Measurements from ENCODE around the gene GLIS1. TPM values are rescaled to one million over a fixed set of nuclear protein-coding genes. Genes with fewer than 3 reads are reported as not detected.
A peak's percentile ranks its signal among the peaks of the same experiment; 100 is the strongest.

The GLIS1 gene
- total and polyA plus RNA-seq, 2 of the 8 experiments (the other 6 are each of a cell fraction or from before 2014, with no cell fraction given): 0.15 to 0.22 TPM

DNA sequence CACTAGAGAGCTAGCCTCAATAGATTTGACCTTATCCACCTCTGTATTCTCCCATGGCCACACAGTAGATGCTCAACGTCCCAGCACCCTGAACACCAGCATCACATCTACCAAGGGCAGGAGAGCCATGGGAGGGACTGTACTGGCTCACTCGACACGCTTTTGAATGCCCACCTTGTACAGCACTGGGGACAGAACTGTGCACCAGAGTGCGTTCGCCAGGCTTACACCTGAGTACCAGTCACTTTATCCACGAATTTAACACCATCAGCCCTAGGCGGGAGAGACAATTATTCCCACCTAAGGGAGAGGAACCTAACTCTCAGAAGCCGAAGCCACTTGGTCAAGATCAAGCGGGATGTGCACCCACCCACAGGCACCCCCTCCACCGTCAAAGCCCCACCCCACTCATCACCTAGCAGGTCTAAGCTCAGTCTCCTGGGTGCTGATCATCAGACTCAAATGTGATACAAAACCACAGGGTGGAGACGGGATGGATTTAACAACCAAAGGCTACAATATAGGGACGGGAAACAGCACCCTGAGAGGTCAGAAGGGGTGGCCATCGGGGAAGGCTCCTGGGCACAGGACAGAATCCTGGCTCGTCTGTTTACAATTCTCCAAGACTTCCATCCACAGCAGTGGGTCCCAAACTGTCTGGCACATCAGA, 110.5 kb downstream of the GLIS1 start:
- FAIRE-seq: no peak
- H2BK15ac ChIP-seq (ENCODE audit: low read length): 0 out of 2 replicates have a peak overlapping the region, but pooled peaks have one; percentile 88

More for the DNA sequence above, 110.5 kb downstream of the GLIS1 start:
- H3K27me3 ChIP-seq (replicated peaks in 1 of 4; ENCODE audit: control insufficient read depth in 3 of 4, extremely low read depth in 1 of 4, insufficient read depth in 3 of 4, low read length in 3 of 4): no peaks in the 10 kb centered on the region
- H2BK12ac ChIP-seq (ENCODE audit: low read depth, low read length): no peak overlapping the region
- CTCF ChIA-PET (ENCODE audit: partially characterized antibody): interaction anchor here (0.7 to 3.3 kb wide), 5 partner anchors 11 to 54 kb away, joined by 3 to 13 read pairs (median 3); no protein-coding TSS in a partner anchor
- no peak overlapping the region for H3K4ac ChIP-seq (replicated peaks; ENCODE audit: insufficient read length, low read depth, low read length)
- H3K79me1 ChIP-seq (ENCODE audit: low read depth, low read length): no peaks in the 10 kb centered on the region
- no peak overlapping the region for H3K4me2 ChIP-seq (ENCODE audit: insufficient read depth in 1 of 2, low read depth in 2 of 2, low read length in 2 of 2)
- no peak for TF ChIP-seq SP1 (IDR thresholded peaks at IDR 0.05; ENCODE audit: low read depth, low read length)
- TF ChIP-seq CBX5 (IDR thresholded peaks at IDR 0.05; ENCODE audit: low read depth, low read length): no peak
- TF ChIP-seq HDAC2 (IDR thresholded peaks at IDR 0.05; ENCODE audit: borderline replicate concordance in 1 of 2, low read depth in 2 of 2, low read length in 2 of 2): no peak
- no peak overlapping the region for H2BK5ac ChIP-seq (ENCODE audit: low read depth, low read length)
- no peak overlapping the region for H3K14ac ChIP-seq (ENCODE audit: insufficient read length)
- no peak overlapping the region for H2BK120ac ChIP-seq (replicated peaks; ENCODE audit: low read depth, low read length)
- no peak overlapping the region for H4K8ac ChIP-seq (ENCODE audit: extremely low read depth, insufficient read depth, low read length)
- H2BK20ac ChIP-seq (ENCODE audit: low read length): no peak overlapping the region
- 88% methylated on average over 14 of the region's 14 CpGs; no CpG with 5 or more reads in 1 of the 2 experiments for WGBS, 2 experiments (ENCODE audit: extremely low coverage in 1 of 2, insufficient coverage in 1 of 2, insufficient read length in 1 of 2, insufficient replicate concordance in 2 of 2, low coverage in 1 of 2, low lambda C conversion rate in 2 of 2, missing lambda C conversion rate in 1 of 2)
- no peak overlapping the region for H3K18ac ChIP-seq (ENCODE audit: extremely low read depth, low read length)
- H3K23me2 ChIP-seq (ENCODE audit: low read depth, low read length): peaks cover 15% of the 10 kb centered on the region; the same call in 1 of the 2 replicates
- H2AFZ ChIP-seq (ENCODE audit: low read length): no peak overlapping the region
- H3K4me1 ChIP-seq (replicated peaks in 1 of 4; ENCODE audit: control insufficient read depth in 3 of 4, insufficient read depth in 4 of 4, low read length in 3 of 4): no peaks in the 10 kb centered on the region
- no peak overlapping the region for H3K4me3 ChIP-seq (ENCODE audit: extremely low read depth in 1 of 4, insufficient read depth in 2 of 4, low read depth in 3 of 4, low read length in 4 of 4)
- H3K9ac ChIP-seq (replicated peaks in 1 of 4; ENCODE audit: extremely low read depth in 1 of 4, low read depth in 3 of 4, low read length in 3 of 4): no peak overlapping the region
- no peaks in the 10 kb centered on the region; a peak in 1 of 4 replicates for H3K9me3 ChIP-seq (ENCODE audit: insufficient read depth in 2 of 2, low read depth in 1 of 2, low read length in 1 of 2)
- H4K5ac ChIP-seq (ENCODE audit: insufficient read length, low read depth, low read length): no peak overlapping the region
- H3K27ac ChIP-seq (ENCODE audit: low read depth, low read length): no peak overlapping the region
- POLR2A ChIA-PET (ENCODE audit: partially characterized antibody): no interaction called here
- no peaks in the 10 kb centered on the region for H4K20me1 ChIP-seq (replicated peaks in 1 of 2; ENCODE audit: control insufficient read depth in 1 of 2, insufficient read depth in 2 of 2, low read length in 2 of 2)
- no peaks in the 10 kb centered on the region for H3K36me3 ChIP-seq (ENCODE audit: control insufficient read depth in 2 of 4, insufficient read depth in 4 of 4, low read length in 3 of 4)
- no peak overlapping the region for H3K56ac ChIP-seq (replicated peaks; ENCODE audit: insufficient read length, low read depth, low read length)
- DNase-seq (ENCODE audit: low read depth in 1 of 2, low spot score in 2 of 2): peak in 1 of 2 experiments; percentile 28
- H2AK5ac ChIP-seq (ENCODE audit: low read depth, low read length): no peak overlapping the region
- no peak overlapping the region for H4K91ac ChIP-seq (replicated peaks; ENCODE audit: insufficient read length, low read length)
- no peaks in the 10 kb centered on the region for H3K79me2 ChIP-seq (ENCODE audit: control insufficient read depth in 1 of 2, insufficient read depth in 2 of 2, low read length in 2 of 2)
- H3K23ac ChIP-seq (ENCODE audit: insufficient read length): no peak overlapping the region

Measured in H1 (cell line).